Putamen (tissue), 1 donor: Measurements from ENCODE around the gene MKNK1.

Experiments
- DNase-seq: peaks from one replicate; pipeline ENCODE4 v3.0.0-alpha.2; 2016; ENCODE audit warnings: low spot score

MKNK1 gene

GRCh38 chr1:46522184-46522968 is 81.7 kb downstream of the MKNK1 start:
- DNase-seq: no peak

GRCh38 chr1:46521414-46521813 is 82.7 kb downstream of the MKNK1 start:
- no peak for DNase-seq

- no peak for DNase-seq
Observed at GRCh38 chr1:46520063-46520911, 83.8 kb downstream of the MKNK1 start.

- DNase-seq: no peak
Observed at GRCh38 chr1:46519209-46519608, 84.9 kb downstream of the MKNK1 start.

- DNase-seq: no peak
Observed at GRCh38 chr1:46517932-46518498, 86.1 kb downstream of the MKNK1 start.

DNA sequence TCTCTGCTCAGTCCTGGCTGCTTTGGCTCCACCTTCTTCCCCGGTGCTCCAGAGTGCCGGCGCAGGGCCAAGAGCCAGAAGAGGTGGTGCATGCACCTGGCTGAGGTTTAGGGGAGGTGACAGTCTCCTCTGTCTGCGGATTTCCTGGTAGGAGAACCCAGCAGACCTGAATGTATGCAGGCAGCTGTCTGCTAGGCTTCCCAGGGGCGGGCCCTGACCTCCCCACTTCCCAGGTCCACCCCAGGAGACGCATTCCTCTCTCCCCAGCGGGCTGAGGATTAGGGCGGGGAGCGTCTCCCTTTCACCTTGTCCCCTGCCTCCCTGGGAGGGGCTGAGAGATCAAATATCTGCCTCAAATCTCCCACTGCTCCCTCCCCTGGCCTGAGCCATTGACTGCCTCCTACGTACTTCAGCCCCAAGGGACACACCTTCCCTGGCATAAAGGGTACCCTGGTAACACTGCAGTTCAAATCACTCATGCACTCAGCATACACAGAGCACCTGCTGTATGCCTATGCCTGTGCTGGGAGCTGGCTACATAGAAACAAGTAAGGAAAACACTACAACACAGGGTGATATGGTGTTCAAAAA is 87.0 kb downstream of the MKNK1 start:
- DNase-seq: no peak

DNA sequence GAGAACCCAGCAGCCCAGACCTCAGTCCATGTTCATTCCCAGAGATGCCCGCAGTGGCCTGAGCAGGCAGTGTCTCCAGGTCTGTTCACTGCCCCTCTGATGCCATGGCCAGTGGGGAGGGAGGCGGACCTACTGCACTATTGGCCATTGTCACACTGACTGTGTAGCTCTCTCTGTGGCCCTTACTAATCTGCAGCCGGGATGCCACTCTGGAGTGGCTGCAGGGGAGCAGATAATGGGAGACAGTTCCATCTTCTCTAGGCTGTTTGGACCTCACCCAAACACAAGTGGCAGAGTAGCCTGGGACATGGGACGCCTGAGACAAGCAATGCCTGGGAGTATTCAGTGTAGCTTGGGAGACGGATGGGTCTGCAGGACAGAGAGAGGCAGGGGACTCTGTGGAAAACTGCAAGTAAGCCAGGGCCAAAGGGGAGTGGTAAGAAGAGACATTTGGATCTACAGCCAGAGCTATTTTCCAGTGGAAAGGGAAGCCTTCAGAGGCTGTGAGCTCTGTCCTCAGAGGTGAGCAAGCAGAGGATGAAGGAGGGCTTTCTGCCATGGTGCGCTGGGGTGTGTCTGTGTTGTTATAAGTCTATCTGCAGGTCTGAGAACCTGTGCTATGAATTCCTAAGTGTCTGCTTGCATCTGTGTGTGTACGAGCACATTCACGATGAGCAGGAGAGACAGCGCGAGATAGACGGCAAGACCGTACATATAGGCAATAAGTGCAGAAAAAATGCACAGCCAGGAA is 87.7 kb downstream of the MKNK1 start:
- no peak for DNase-seq

DNA sequence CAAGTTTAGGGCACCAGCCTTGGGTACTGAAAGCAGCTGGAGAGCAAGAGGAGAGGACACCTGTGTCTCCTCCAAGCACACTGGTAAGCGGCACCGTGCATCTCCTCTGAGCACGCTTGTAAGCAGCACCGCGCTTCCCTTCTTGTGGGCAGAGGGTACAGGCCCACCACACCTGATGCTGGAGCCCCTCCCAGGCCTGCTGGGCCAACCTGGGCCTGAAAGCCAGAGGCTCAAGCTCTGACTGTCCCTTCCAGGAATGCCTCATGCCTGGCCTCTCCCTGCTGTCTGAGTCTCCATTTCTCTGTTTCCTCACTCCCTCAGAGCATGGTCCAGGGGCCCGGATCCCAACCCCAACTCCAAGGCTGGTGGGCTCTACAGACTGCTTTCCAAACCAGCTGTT is 88.5 kb downstream of the MKNK1 start:
- DNase-seq: no peak

- no peak for DNase-seq
Observed at GRCh38 chr1:46513536-46513935, 90.5 kb downstream of the MKNK1 start.

- DNase-seq: no peak
Observed at GRCh38 chr1:46512792-46513190, 91.3 kb downstream of the MKNK1 start.

DNA sequence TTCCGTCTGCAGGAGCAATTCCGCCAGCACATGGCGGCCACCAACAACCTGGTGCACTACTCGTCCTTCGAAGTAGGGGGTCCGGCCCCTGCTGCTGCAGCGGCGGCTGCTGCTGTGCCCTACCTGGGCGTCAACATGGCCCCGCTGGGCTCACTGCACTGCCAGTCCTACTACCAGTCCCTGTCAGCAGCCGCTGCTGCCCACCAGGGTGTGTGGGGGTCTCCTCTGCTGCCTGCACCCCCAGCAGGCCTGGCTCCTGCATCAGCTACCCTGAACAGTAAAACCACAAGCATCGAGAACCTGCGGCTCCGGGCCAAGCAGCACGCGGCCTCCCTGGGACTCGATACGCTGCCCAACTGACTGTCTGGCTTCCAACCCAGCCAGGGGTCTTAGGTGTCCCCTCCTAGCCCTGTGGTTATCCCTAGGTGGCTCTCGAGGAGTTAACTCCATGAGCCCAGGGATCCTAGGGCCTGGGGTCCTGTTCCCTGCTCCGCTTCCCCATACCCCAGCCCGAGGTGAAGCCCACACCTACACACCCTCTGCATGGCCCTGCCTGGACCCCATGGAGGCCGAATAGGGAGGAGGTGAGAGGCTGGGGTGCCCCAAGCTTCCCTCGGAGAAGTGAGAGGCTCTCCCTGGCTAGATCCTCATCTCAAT is 91.8 kb downstream of the MKNK1 start:
- DNase-seq: no peak

GRCh38 chr1:46510998-46511365 is 93.1 kb downstream of the MKNK1 start:
- DNase-seq: no peak

- no peak for DNase-seq
Observed at GRCh38 chr1:46510341-46510997, 93.6 kb downstream of the MKNK1 start.

GRCh38 chr1:46508757-46509156 is 95.3 kb downstream of the MKNK1 start:
- no peak for DNase-seq
